Pancreas (tissue), 10 donors: ENCODE measurements around the gene ALK. TPM values are rescaled to one million over a fixed set of nuclear protein-coding genes. Genes with fewer than 3 reads are reported as not detected.

Experiments used
- ATAC-seq, 4 donors: fragments of 200-7000 bp; cut with Tn5 transposase; one replicate each; pipeline versions ENCODE4 v1.8.0 to v1.9.1; 2020; ENCODE audit warnings: mild to moderate bottlenecking in 4 of 4, moderate library complexity in 4 of 4
- DNase-seq, 6 donors: peaks; one replicate each; pipeline ENCODE4 v3.0.0-alpha.2; 2020
- FAIRE-seq: peaks from 2 replicates; lab custom pipeline; 2012; peaks lifted over from hg19 to GRCh38; lab: Jason Lieb, UNC
- H3K27ac ChIP-seq, 4 donors: fragments of 200-600 bp; sonication (generic); 1 replicate in 3 of 4; 2 replicates in 1 of 4; pipeline versions ENCODE4 v1.5.0 to v1.8.0; 2020
- H3K27me3 ChIP-seq, 4 donors: fragments of 200-600 bp; one replicate each; pipeline ENCODE4 v1.8.0; 2021
- H3K36me3 ChIP-seq, 3 donors: fragments of 200-600 bp; sonication (generic) in 1 of 3; one replicate each; pipeline versions ENCODE4 v1.5.0 to v1.8.0; 2020 to 2021
- H3K4me1 ChIP-seq, 3 donors: fragments of 200-600 bp; one replicate each; pipeline ENCODE4 v1.8.0; 2021
- H3K4me3 ChIP-seq, 4 donors: fragments of 200-600 bp; sonication (generic) in 2 of 4; one replicate each; pipeline versions ENCODE4 v1.5.0 to v1.8.0; 2020 to 2021
- H3K9me3 ChIP-seq, 4 donors: fragments of 200-600 bp; one replicate each; pipeline ENCODE4 v1.8.0; 2021
- WGBS, 2 donors: extraction: QIAGEN DNeasy Blood & Tissue Kit; methylation state at CpG; one replicate each; pipeline ENCODE4 v1.1.7; 2013; 5-methylcytosine and 5-hydroxymethylcytosine counted together
- intact Hi-C, 3 donors: fragments of 100-400 bp; cut with DNase I; formaldehyde crosslinking; loops; one replicate each; pipeline versions ENCODE4 v1.11.1 to v1.14.2; 2022
- polyA plus RNA-seq, 2 donors: library from polyadenylated mRNA; stranded (reverse); fragments of 200-250 nt; gene quantifications; one replicate each; pipeline ENCODE4 v1.2.3, GENCODE V29; 2013
- total RNA-seq, 6 donors: library from RNA; stranded (reverse); fragmentation: NEBNext Ultra II Directional in 4 of 6; extraction: Animal tissue kit (Norgen Biotek cat#: 25700) in 4 of 6; gene quantifications; one replicate each; pipeline versions ENCODE4 v1.2.1 to v1.2.4, GENCODE V29; 2021 to 2023
- TF ChIP-seq, protein P1 (sequence below), 4 donors: fragments of 200-600 bp; sonication (generic) in 3 of 4; IDR thresholded peaks; one replicate each; pipeline versions ENCODE4 v1.5.0 to v1.8.0; 2021; ENCODE audit warnings: antibody characterized with exemption in 4 of 4
- donor health status: healthy with polysubstance abuse.
- donor health status: DM: no; HTN: no; CAD: no; lungs with moderate emphysema.
- donor health status: DM: no; HTN: no; CAD: no.
- donor health status: control.
- donor health status: control.
- donor health status: Bipolar disorder and iron deficiency.
- donor health status: DM: yes; HTN: yes; CAD: no.
- donor health status: DM: no; HTN: no; CAD: no.
- donor health status: DM: no; HTN: no; CAD: no.
- donor health status: DM: yes; HTN: yes; CAD: no.

ALK gene
- total and polyA plus RNA-seq, 8 donors: 0.05 to 0.17 (median 0.09) TPM; not detected in 2

DNA sequence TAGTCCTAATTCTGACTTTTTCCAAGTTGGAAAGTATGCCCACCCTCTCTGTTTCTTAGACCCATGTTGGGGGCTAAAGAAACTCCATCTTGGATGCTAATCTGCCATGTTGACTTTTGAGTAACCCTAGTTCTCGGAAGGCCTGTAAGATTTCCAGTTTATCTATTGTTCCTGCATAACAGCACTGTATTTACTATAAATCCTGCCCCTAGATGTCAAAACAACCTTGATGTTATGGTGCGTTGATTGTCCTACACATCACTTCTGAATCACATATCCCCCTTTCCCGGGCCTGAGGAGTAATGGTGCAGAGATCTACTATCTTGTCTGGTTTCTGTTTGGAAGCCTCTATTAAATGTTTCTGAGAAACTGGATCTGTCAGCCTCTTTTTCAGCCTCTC is 116.7 kb downstream of the ALK start:
- WGBS, 2 donors: 88 to 91% methylated on average over 3 of the region's 3 CpGs

DNA sequence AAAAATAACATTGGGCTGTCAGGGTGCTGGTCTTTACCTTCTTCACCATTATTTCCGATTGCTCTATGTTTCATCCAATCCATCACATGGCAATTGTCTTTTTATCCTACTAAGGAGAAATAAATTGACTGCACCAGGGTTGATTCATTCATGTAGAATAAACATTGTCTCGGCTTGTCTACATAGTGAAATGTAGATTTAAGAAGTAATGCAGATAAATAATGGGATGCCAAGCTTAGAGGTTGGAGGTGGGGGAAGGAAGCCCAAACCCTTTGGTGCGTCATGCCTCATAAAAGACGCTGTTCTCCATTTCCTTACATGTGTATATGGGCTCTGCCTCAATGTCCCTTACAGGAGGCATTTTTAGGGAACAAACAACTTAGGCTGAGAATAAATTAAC is 117.8 kb downstream of the ALK start:
- H3K27ac ChIP-seq: no peak overlapping the region
- TF ChIP-seq, protein P1, sequence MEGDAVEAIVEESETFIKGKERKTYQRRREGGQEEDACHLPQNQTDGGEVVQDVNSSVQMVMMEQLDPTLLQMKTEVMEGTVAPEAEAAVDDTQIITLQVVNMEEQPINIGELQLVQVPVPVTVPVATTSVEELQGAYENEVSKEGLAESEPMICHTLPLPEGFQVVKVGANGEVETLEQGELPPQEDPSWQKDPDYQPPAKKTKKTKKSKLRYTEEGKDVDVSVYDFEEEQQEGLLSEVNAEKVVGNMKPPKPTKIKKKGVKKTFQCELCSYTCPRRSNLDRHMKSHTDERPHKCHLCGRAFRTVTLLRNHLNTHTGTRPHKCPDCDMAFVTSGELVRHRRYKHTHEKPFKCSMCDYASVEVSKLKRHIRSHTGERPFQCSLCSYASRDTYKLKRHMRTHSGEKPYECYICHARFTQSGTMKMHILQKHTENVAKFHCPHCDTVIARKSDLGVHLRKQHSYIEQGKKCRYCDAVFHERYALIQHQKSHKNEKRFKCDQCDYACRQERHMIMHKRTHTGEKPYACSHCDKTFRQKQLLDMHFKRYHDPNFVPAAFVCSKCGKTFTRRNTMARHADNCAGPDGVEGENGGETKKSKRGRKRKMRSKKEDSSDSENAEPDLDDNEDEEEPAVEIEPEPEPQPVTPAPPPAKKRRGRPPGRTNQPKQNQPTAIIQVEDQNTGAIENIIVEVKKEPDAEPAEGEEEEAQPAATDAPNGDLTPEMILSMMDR (IDR thresholded peaks at IDR 0.05): no peak
- 77 to 89% methylated on average over 4 of the region's 4 CpGs for WGBS, 2 donors
- no peaks in the 10 kb centered on the region for H3K27me3 ChIP-seq
- no peak overlapping the region for H3K4me3 ChIP-seq
- DNase-seq (no peak), ATAC-seq (no peak), FAIRE-seq (no peak)
- H3K36me3 ChIP-seq: no peaks in the 10 kb centered on the region
- intact Hi-C loops: no loop called here
- no peaks in the 10 kb centered on the region for H3K4me1 ChIP-seq
- no peaks in the 10 kb centered on the region for H3K9me3 ChIP-seq

More for the DNA sequence above, 116.7 kb downstream of the ALK start:
- ATAC-seq: no peak
- Histone ChIP-seq H3K9me3 (no peaks in the 10 kb centered on the region), H3K4me3 (no peak overlapping the region), H3K4me1 (no peaks in the 10 kb centered on the region), H3K27ac (no peak overlapping the region), H3K27me3 (no peaks in the 10 kb centered on the region), H3K36me3 (no peaks in the 10 kb centered on the region)
- intact Hi-C loops: no loop called here
- no peak for FAIRE-seq
- no peak for DNase-seq
- TF ChIP-seq, protein P1 (IDR thresholded peaks at IDR 0.05): no peak

DNA sequence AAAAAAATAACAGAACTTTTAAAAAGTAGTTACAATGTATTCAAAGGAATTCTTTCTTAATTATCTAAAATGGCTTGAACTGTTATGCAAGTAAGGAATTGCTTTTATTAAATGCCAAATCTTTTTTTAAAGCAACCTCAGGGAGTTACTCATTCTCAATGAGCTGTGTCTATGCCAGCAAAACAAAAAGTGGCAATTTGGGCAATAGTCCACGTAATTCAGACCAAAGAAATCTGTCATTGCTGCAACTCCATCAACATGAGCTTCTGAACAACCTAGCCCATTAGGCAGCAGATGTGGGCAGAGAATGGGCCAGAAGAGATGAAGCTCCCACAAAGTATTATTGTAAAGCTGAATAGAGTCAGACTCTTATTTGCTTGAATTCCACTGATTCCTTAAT is 118.4 kb downstream of the ALK start:
- DNase-seq (no peak), FAIRE-seq (no peak), ATAC-seq (no peak)
- Histone ChIP-seq H3K27ac (no peak overlapping the region), H3K9me3 (no peaks in the 10 kb centered on the region), H3K4me1 (no peaks in the 10 kb centered on the region), H3K27me3 (no peaks in the 10 kb centered on the region), H3K36me3 (no peaks in the 10 kb centered on the region), H3K4me3 (no peak overlapping the region)
- 53 to 59% methylated on average over 1 of the region's 1 CpG for WGBS, 2 donors
- TF ChIP-seq, protein P1 (IDR thresholded peaks at IDR 0.05): no peak
- intact Hi-C loops: no loop called here

DNA sequence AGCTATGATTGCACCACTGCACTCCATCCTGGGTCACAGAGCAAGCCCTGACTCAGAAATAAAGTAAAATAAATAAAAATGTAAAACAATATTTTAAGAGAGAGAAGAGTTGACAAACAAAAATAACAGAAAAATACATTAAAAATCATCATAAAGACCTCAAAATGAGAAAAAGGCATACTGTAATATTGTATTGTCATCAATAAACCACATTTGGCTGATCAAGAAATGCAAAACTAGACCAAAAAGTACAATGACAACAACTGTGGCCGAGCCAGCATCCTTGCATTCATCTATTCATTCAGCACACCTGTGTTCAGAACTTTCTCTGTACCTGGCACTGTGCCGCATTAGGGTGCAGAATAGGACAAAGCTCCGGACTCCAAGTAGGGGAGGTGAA is 121.8 kb downstream of the ALK start:
- Histone ChIP-seq H3K27ac (no peak overlapping the region), H3K27me3 (no peaks in the 10 kb centered on the region), H3K4me3 (no peak overlapping the region), H3K4me1 (no peaks in the 10 kb centered on the region), H3K36me3 (no peaks in the 10 kb centered on the region), H3K9me3 (no peaks in the 10 kb centered on the region)
- WGBS, 2 donors: 86 to 88% methylated on average over 3 of the region's 3 CpGs
- intact Hi-C loops: no loop called here
- TF ChIP-seq, protein P1 (IDR thresholded peaks at IDR 0.05): no peak
- FAIRE-seq (no peak), DNase-seq (no peak), ATAC-seq (no peak)

DNA sequence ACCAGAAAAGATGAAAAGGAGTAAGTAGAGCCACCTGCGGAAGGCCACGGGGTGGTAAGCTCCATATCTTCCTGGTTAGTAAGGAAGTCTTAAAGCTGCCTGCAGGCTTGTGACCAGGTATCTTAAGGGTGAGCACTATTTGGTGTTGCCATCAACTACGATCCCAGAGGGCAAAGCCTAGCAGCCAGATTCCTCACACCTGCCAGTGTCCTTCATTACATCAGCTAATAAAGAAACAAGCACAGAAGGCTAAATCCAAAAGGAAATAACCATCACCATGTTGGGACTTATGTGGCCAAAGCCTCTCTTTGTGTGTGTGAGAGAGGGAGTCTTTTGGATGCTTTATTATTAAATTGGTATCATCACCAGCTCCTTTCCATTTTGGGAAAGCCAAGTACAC is 123.5 kb downstream of the ALK start:
- H3K9me3 ChIP-seq: no peaks in the 10 kb centered on the region
- no peaks in the 10 kb centered on the region for H3K36me3 ChIP-seq
- TF ChIP-seq, protein P1 (IDR thresholded peaks at IDR 0.05): no peak
- no peaks in the 10 kb centered on the region for H3K4me1 ChIP-seq
- intact Hi-C loops: no loop called here
- FAIRE-seq (no peak), DNase-seq (no peak), ATAC-seq (no peak)
- H3K27me3 ChIP-seq: no peaks in the 10 kb centered on the region
- 57 to 63% methylated on average over 3 of the region's 3 CpGs for WGBS, 2 donors
- H3K27ac ChIP-seq: no peak overlapping the region
- H3K4me3 ChIP-seq: no peak overlapping the region
